Natural killer cell (primary cell): ENCODE results near the gene TMEM170A. TPM values are rescaled to one million over a fixed set of nuclear protein-coding genes. Genes with fewer than 3 reads are reported as not detected.
A peak's percentile ranks its signal among the peaks of the same experiment; 100 is the strongest.

Experiments used
- ATAC-seq, 3 donors: fragments of 150-1000 bp in 2 of 3; fragments of 200-7000 bp in 1 of 3; cut with Tn5 transposase; 1 replicate in 1 of 3; 2 replicates in 2 of 3; pipeline ENCODE4 v1.10.0; 2021; ENCODE audit warnings: mild to moderate bottlenecking in 2 of 3, moderate library complexity in 2 of 3
- DNase-seq, 2 donors: peaks; one replicate each; pipeline versions ENCODE4 v3.0.0 to v3.0.0-alpha.2; 2013 to 2021; ENCODE audit warnings: mixed read lengths in 1 of 2
- H3K27ac ChIP-seq: one replicate; pipeline ENCODE4 v1.5.1; 2013; ENCODE audit warnings: mild to moderate bottlenecking, low read length
- H3K27me3 ChIP-seq: one replicate; pipeline ENCODE4 v1.6.1; 2013; ENCODE audit warnings: low read length; ENCODE audit not compliant: control insufficient read depth, insufficient read depth
- H3K36me3 ChIP-seq: one replicate; pipeline ENCODE4 v1.6.1; 2013; ENCODE audit warnings: low read length; ENCODE audit not compliant: control insufficient read depth, insufficient read depth
- H3K4me1 ChIP-seq: one replicate; pipeline ENCODE4 v1.6.1; 2013; ENCODE audit warnings: low read length; ENCODE audit not compliant: control insufficient read depth, insufficient read depth
- H3K4me3 ChIP-seq: one replicate; pipeline ENCODE4 v1.5.1; 2013; ENCODE audit warnings: low read length
- H3K9me3 ChIP-seq: one replicate; pipeline ENCODE4 v1.6.1; 2013; ENCODE audit warnings: low read length; ENCODE audit not compliant: control insufficient read depth, insufficient read depth
- H3K27ac Mint-ChIP-seq, 2 donors: one replicate each; pipeline ENCODE4 v1.8.0; 2022; ENCODE audit warnings: mild to moderate bottlenecking in 2 of 2, mixed read lengths in 2 of 2, moderate library complexity in 1 of 2
- H3K27me3 Mint-ChIP-seq, 2 donors: one replicate each; pipeline ENCODE4 v1.8.0; 2022; ENCODE audit warnings: low read depth in 2 of 2, mixed read lengths in 2 of 2
- H3K36me3 Mint-ChIP-seq: one replicate; pipeline ENCODE4 v1.8.0; 2022; ENCODE audit warnings: mixed read lengths
- H3K4me1 Mint-ChIP-seq, 2 donors: one replicate each; pipeline ENCODE4 v1.8.0; 2022; ENCODE audit warnings: mixed read lengths in 2 of 2
- H3K4me3 Mint-ChIP-seq: one replicate; pipeline ENCODE4 v1.8.0; 2022; ENCODE audit warnings: mild to moderate bottlenecking, moderate library complexity, mixed read lengths
- H3K9me3 Mint-ChIP-seq, 2 donors: one replicate each; pipeline ENCODE4 v1.8.0; 2022; ENCODE audit warnings: mixed read lengths in 2 of 2
- WGBS: methylation state at CpG from one replicate; pipeline ENCODE4 v1.1.7; 2013; ENCODE audit warnings: missing lambda C conversion rate; ENCODE audit not compliant: insufficient coverage; 5-methylcytosine and 5-hydroxymethylcytosine counted together
- intact Hi-C: fragments of 100-400 bp; cut with micrococcal nuclease; formaldehyde crosslinking; loops from one replicate; pipeline ENCODE4 v1.14.2; 2022
- total RNA-seq, 4 donors: library from RNA; stranded (reverse); fragments of 120-200 nt in 1 of 4; gene quantifications; one replicate each; pipeline versions ENCODE4 v1.2.3 to v1.2.4, GENCODE V29; 2013 to 2022
- TF ChIP-seq, protein P1 (sequence below): fragments of 200-600 bp; IDR thresholded peaks from one replicate; pipeline ENCODE4 v1.8.0; 2022; ENCODE audit warnings: antibody characterized with exemption

The TMEM170A gene
- total RNA-seq, 3 donors from 2014 or later (not counting 1 experiment from before 2014, with no cell fraction given): 51.5 to 61.0 (median 53.9) TPM

DNA sequence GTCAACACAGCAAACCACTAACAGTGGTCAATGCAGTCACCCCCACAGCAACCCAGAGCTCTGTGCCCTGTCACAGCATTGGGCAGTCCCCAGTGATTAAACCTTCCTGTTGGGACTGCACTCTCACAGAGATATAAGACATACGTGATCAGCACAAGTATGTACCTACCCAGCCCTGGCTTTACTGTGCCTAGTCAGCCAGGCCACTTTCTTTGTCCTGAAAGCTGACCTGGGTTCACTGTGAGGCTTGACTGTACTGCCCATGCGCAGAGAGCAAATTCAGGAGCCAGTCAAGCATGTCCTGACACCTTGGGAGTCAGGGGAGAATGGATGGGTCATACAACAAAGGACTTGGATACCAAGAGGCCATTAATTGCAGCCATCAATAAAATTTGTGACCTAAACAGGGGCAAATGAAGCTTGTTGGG, 10.9 kb upstream of the TMEM170A start:
- intact Hi-C loops: no loop called here
- Mint-ChIP-seq H3K9me3 (no peaks in the 10 kb centered on the region), H3K4me1 (peaks cover 0 to 5% of the 10 kb centered on the region in 2 donors), H3K27ac (no peak overlapping the region), H3K36me3 (no peaks in the 10 kb centered on the region), H3K4me3 (no peak overlapping the region), H3K27me3 (peaks cover 8 to 11% of the 10 kb centered on the region in 2 donors)
- DNase-seq: no peak
- TF ChIP-seq, protein P1, sequence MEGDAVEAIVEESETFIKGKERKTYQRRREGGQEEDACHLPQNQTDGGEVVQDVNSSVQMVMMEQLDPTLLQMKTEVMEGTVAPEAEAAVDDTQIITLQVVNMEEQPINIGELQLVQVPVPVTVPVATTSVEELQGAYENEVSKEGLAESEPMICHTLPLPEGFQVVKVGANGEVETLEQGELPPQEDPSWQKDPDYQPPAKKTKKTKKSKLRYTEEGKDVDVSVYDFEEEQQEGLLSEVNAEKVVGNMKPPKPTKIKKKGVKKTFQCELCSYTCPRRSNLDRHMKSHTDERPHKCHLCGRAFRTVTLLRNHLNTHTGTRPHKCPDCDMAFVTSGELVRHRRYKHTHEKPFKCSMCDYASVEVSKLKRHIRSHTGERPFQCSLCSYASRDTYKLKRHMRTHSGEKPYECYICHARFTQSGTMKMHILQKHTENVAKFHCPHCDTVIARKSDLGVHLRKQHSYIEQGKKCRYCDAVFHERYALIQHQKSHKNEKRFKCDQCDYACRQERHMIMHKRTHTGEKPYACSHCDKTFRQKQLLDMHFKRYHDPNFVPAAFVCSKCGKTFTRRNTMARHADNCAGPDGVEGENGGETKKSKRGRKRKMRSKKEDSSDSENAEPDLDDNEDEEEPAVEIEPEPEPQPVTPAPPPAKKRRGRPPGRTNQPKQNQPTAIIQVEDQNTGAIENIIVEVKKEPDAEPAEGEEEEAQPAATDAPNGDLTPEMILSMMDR: no peak
- Histone ChIP-seq H3K9me3 (no peaks in the 10 kb centered on the region), H3K27me3 (no peaks in the 10 kb centered on the region), H3K4me1 (no peaks in the 10 kb centered on the region), H3K36me3 (no peaks in the 10 kb centered on the region), H3K4me3 (no peak overlapping the region), H3K27ac (no peak overlapping the region)
- WGBS: 84% methylated on average over 2 of the region's 2 CpGs
- ATAC-seq: no peak

DNA sequence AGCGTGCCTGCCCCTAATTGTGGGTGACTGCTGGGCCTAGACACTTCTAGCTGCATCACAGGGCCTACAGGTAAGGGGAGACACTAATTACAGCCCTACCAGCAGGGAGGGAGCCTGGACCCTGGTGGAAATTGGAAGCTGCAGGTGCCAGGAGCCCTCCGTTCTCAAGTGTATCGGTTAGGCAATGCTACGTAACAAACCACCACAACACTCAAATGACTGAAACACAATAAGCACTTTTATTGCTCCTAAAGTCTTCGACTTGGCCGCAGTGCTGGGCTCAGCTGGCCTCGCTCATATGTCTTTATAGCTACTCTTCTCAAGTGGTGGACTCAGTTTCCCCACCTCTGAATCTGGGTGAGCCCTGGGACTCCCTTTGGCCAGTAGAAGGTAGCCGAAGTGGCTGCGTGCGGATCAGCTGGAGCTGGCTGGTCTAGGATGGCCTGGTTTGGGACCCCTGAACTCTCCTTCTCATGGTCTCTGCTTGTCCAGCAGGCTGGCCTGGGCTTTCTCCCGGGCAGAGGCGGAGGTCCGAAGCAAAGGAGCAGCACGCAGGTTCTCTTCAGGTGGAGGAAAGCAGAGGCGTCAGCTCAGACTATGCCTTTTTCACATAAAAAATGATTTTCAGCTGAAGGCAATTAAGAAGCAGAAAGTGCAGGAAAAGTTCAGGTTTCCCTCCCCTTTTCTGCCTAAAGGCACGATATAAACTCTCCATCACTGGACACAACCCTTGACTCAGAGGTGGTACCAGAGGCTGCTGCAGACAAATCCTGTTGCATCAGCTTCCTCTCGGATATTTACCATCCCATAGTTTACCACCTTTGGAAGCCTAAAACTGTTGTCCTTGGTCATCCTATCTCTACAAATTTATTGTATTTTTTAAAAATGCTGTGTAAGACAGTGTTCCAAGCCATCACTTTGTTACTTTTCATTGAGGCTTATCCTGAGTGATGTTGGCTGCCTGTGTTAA, 8.7 kb upstream of the TMEM170A start:
- H3K9me3 Mint-ChIP-seq: no peaks in the 10 kb centered on the region
- H3K4me3 Mint-ChIP-seq: no peak overlapping the region
- H3K4me1 Mint-ChIP-seq: peaks cover 0 to 5% of the 10 kb centered on the region in 2 donors
- no peak overlapping the region for H3K27ac Mint-ChIP-seq
- WGBS: 94% methylated on average over 17 of the region's 17 CpGs
- H3K4me1 ChIP-seq: no peaks in the 10 kb centered on the region
- TF ChIP-seq, protein P1: no peak
- no peaks in the 10 kb centered on the region for H3K36me3 ChIP-seq
- ATAC-seq (no peak), DNase-seq (no peak)
- no peak overlapping the region for H3K4me3 ChIP-seq
- H3K27ac ChIP-seq: no peak overlapping the region
- H3K36me3 Mint-ChIP-seq: no peaks in the 10 kb centered on the region
- intact Hi-C loops: no loop called here
- no peaks in the 10 kb centered on the region for H3K9me3 ChIP-seq
- H3K27me3 ChIP-seq: no peaks in the 10 kb centered on the region
- peaks cover 8% of the 10 kb centered on the region in 2 donors for H3K27me3 Mint-ChIP-seq

DNA sequence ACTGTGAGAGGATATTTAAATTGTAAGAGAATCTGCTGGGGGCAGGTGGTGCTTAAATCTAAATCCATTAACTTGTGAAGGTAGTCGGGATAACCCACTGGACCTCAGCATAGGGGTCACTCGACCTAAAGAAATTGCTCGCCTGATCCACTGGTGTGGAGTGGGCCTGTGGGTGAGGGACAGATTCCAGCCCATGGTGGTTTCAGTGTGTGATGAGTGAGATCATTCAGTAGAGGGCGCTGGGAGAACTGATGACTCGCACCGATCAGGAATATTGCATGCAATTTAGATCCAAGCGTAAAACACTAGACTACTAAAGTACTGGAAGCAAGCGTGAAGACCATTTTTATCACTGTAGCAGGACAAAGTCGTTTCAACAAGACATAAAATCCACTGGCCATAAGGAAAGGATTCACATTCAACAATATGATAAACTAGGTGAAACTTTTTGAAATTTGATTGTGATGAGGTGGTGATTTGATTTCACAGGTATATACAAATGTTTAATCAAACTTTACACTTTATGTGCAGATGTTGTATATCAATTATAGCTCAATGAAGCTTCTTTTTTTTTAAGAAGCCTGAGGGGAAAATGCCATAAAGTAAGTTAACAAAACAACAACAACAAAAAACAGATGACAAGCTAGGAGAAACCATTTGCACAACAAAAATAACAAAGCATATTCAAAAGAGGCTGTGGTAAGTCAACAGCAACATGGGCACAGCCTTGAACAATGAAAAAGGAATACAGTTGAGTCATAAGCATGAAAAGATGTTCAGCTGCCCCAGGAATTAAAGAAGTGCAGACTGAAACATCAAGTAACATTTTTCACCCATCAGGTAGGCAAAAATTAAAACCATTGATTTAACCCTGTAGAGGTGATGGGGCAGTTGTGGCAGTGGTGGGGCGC, 7.5 kb upstream of the TMEM170A start:
- no peaks in the 10 kb centered on the region for H3K27me3 ChIP-seq
- WGBS: 20% methylated on average over 8 of the region's 10 CpGs
- Mint-ChIP-seq H3K27ac (peak overlapping the region in 1 of 2 donors; percentile 5), H3K27me3 (no peaks in the 10 kb centered on the region), H3K4me3 (no peak overlapping the region), H3K36me3 (no peaks in the 10 kb centered on the region), H3K4me1 (peaks cover 0 to 5% of the 10 kb centered on the region in 2 donors), H3K9me3 (no peaks in the 10 kb centered on the region)
- peak in 1 of 2 donors; percentile 73 for DNase-seq
- no peaks in the 10 kb centered on the region for H3K36me3 ChIP-seq
- intact Hi-C loops: loop anchor here (1.0 kb wide), 1 partner anchor 292 kb away; no protein-coding TSS in a partner anchor
- H3K9me3 ChIP-seq: no peaks in the 10 kb centered on the region
- TF ChIP-seq, protein P1: peak; percentile 51
- peak; percentile 75 to 85 (median 79) for ATAC-seq
- no peak overlapping the region for H3K27ac ChIP-seq
- H3K4me1 ChIP-seq: no peaks in the 10 kb centered on the region
- no peak overlapping the region for H3K4me3 ChIP-seq
